GM19395 (cell line): ENCODE measurements around the gene PKIG.
"Not testable (repeated sequence)": the region's sequence is repeated elsewhere in the genome, so short reads cannot be mapped to it uniquely, and the experiment has no call there.

Experiments used
- ATAC-seq: cut with Tn5 transposase; IDR thresholded peaks from one replicate; pipeline ENCODE4 v1.9.1; 2021; ENCODE audit warnings: mild to moderate bottlenecking, moderate library complexity; ENCODE audit not compliant: unreplicated experiment

Gene PKIG

GRCh38 chr20:44582311-44583025 lies at the start of gene PKIG:
PKIG (plus strand) TSS chr20:44582579; CDS start chr20:44614557, 31,978 bp downstream.
- ATAC-seq, result no peak

- no peak for ATAC-seq
These were observed 49.4 kb upstream of the PKIG start for GRCh38 chr20:44532981-44533331.

GRCh38 chr20:44533928-44534327 lies 48.5 kb upstream of the PKIG start:
- no peak for ATAC-seq

DNA sequence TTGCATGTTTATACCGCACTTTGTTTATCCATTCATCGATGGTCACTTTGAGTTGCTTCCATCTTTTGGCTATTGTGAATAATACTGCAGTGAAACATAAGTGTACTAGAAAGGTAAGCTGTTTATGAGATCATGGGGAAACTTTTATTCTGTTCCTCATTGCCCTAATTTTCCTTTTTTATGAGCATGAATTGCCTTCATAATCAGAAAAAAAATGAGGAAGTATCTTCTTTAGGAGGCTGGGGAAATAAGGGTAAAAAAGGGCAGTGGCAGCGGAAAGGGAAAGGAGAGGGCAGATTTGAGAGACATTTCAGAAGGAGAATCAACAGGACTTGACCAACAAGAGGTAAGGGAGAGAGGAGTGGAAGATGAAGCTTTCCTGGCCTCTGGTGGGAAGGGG lies 46.2 kb upstream of the PKIG start:
- ATAC-seq, result no peak

- no peak for ATAC-seq
These were observed 44.4 kb upstream of the PKIG start for GRCh38 chr20:44537993-44538392.

GRCh38 chr20:44540834-44541233 lies 41.5 kb upstream of the PKIG start:
- ATAC-seq, result no peak

- ATAC-seq, result no peak
These were observed 40.4 kb upstream of the PKIG start for GRCh38 chr20:44541992-44542391.

DNA sequence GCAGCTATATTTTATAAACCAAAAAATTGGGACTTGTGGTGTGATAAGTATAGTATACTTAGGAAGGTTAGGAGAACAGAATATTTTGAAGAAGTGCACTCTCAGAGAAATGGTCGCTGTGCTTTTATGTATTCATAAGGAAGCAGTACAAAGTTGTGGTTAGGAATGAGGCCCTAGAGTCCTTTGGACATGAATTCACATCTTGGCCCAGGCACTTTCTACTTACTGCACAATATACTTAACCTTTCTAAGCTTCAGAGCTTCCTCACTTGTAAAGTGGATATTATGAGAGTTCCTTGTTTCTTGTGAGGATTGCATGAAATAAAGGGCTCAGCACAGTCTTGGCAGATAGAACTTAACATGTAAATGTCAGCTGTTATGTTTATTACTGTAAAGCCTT lies 39.5 kb upstream of the PKIG start:
- no peak for ATAC-seq

DNA sequence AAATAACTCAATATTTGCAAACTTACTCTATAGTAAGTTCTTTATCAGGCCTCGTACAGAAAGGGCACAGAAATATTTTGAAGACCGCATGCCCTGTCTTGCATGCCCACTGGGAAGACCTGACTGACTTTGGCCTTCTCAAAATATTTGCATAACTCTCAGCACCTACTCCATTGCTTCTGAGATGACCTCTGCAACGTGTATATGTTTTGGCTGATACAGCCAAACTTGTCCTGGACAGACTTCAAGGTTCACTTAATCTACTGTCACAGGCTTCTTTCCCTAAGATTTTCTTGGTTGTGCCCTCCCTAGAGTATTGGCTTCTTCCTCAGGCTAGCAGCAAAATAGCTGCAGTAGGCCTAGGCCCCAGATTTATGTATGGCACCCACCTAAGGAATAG lies 39.0 kb upstream of the PKIG start:
- no peak for ATAC-seq

DNA sequence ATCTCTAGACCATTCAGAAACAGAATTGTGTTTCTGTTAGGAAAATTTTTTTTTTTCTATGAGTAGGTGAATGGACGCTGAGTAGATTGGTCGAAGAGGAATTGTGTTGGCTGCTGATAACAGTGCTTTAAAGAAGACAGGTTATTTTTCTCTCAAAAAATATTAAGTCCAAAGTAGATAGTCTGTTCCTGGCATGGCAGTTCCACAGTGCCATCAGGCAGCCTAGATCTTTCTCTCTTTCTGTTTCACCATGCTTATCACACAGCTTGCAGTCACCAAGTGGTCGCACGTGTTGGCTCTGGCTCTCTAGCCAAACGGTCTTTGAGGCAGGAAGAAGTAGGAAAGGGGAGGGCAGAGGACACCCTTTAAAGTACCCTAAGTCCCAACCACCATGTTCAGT lies 38.1 kb upstream of the PKIG start:
- ATAC-seq, result no peak

DNA sequence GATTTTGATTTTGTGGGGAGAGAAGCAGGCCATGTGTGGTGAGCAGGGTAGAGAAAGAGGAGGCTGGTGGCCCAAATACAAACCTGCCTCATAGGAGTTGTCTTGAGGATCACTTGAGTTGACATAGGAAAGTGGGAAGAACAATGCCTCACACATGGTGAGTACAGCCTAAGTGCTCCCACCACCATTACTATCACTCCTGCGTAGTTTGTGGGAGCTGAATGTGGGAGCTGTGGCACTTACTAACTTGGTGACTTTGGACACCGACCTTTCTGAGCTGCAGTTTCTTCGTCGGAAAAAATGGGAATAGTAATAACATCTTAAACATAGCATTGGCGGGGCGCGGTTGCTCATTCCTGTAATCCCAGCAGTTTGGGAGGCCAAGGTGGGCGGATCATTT lies 35.0 kb upstream of the PKIG start:
- ATAC-seq, result no peak

GRCh38 chr20:44549123-44549522 lies 33.3 kb upstream of the PKIG start:
- no peak for ATAC-seq

GRCh38 chr20:44552050-44552449 lies 30.3 kb upstream of the PKIG start:
- ATAC-seq, result no peak

DNA sequence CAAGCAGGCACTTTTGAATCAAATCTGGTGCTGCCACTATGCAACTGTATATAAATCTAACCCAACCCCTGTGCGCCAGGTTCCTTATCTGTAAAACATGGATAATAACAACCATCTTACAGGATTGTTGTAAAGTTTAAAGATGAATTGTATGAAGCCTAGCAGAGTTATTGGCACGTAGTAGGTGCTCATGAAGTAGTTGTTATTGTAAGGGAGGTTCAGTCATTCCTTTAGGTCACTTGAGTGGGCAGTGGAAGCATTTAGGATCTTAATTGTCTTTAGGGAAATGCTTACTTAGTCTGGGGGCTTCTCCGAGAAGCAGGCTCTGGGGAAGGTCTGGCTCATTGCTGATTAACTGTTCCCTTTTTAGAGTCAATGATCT lies 29.8 kb upstream of the PKIG start:
- ATAC-seq, result no peak

DNA sequence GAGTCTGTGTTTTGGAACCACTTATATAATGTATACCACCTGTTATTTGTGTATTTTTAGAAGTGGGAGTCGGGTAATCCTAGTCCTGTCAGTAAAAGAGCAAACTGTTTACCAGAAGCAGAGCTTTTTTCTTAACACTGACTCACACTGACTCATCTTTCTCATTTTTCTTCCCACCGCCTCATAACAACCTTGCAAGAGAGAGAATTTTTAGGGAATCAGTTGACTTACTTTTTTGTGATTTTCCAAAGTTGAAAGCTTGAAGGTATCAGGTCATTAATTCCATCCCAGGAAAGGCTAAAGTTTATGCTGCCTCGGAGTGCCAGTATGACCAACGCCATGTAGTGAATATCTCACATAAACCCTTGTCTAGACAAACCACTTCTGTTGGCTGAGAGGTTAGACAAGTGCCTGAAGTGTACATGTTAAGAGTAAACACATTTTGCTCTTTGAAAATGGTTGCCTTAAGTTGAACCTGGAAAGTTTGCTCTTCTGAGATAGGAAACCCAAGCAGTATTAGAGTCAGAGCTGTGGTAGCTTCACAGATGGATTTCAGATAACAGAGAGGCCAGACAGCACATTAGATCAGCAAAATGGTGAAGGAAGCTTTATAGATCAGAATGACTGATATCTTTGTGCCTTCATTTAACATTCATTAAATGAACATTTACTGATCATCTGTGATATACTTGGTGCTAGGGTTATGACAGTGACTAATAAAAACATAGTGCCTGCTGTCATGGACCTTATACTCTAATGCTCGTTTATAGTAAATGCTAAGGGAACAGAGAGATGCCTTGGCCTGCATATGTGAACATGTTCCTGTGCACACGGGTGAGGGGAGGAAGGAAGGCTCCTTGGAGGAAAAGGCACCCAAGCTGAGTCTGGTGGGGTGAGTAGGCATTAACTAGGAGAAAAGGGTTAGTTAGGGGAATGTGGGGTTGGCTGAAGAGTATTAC lies 29.1 kb upstream of the PKIG start:
- ATAC-seq, result no peak

DNA sequence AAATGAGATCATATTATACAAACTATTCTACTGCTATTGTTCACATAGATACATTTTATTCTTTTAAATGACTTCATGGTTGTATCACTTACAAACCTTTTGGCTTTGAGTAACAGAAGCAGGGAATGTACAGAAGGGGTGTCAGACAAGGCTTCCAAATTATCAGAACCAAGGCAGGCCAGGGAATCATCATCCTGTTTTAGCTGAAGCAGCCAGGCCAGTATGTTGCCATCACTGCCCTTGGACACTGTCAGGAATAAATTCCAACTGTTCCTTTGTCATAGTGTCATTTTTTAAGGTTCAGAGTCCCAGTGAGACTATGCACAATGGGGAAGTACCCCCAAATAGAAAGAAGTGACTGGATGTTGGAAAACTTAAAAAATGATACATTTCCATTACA lies 23.1 kb upstream of the PKIG start:
- no peak for ATAC-seq

DNA sequence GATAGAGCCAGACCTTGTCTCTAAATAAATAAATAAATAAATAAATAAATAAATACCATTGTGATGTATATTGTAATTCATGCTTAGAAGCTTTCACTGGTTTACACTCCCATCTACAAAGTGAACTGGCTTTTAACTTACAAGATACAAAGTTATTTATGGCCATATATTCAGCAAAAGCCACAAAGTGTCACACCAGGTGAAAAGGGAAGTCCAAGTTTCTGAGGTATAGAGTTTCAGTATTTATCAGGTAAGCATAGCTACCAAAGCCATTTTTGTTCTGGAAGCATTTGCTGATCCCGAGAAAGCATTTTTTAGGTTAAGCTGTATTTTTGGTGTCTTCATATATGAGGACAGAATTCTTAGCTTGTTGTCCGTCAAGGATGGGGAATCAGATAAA lies 22.1 kb upstream of the PKIG start:
- no peak for ATAC-seq

DNA sequence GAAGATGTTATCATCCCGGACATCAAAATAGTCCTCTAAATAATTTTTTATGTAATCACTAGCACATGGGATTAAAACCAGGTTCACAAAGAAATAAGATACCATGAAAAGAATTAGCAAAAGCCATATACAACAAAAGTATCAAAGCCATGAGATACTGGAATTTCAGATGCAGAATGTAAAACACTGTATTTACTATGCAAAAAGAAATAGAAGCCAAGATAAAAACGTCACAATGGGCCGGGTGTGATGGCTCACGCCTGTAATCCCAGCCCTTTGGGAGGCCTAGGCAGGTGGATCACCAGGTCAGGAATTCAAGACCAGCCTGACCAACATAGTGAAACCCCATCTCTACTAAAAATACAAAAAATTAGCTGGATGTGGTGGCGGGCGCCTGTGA lies 21.6 kb upstream of the PKIG start:
- not testable (repeated sequence) for ATAC-seq

DNA sequence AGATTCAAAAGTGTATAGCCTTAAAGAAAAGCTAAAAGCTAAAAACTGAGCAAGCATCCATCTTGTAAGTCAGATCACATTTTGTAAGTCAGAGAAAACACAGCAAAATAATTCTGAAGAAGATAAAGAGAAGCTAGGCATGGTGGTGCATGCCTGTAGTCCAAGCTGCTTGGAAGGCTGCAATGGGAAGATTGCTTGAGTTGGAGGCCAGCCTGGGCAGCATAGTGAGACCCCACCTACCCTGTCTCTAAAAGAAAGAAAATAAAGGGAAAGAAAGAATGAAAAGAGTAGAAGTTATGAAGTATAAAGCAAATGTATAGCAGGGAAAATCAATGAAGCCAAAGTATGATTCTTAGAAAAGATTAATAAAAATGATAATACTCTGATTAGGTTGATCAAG lies 20.5 kb upstream of the PKIG start:
- ATAC-seq, result no peak

- ATAC-seq, result no peak
These were observed 16.4 kb upstream of the PKIG start for GRCh38 chr20:44566018-44566417.

DNA sequence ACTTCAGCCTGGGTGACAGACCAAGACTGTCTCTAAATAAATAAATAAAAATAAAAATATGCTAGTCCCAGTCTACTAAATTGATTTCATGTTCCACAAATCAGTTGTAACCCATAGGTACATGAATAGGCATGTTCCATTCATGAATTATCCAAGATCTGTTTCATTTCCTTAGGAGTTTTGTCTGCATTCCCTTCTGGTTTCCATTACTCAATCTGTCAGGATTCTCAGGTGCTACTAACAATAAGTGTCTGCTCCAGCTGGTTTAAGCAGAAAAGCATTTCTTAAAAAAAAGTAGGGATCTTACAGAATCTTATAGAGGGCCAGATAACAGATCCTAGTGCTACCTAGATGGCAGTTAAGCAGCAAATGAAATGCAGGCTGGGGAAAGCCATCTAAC lies 15.6 kb upstream of the PKIG start:
- ATAC-seq, result no peak

DNA sequence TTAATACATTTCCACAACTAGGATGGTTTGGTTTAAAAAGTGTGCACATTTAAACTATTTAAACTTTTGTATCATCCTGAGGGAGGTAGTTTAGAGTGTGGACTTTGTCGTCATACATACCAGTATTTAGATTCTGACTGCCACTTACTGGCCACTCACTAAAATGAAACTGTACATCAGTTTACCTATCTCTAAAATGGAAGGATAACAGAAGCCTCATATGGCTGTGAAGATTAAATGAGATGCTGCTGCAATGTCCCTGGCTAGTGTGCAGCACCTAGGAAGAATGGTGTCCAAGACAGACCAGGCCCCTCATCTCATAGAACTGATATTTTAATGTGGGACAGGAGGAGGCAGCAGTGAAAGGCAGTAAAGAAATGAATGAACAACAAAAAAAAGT lies 12.0 kb upstream of the PKIG start:
- ATAC-seq, result no peak
